ENCODE results near the gene CCDC85C. TPM values are rescaled to one million over a fixed set of nuclear protein-coding genes. Genes with fewer than 3 reads are reported as not detected.

The CCDC85C gene
- total and polyA plus RNA-seq, 8 donors = 10.5 to 28.6 (median 15.9) TPM

- H3K36me3 ChIP-seq = peaks cover 18 to 96% (median 92%) of the 10 kb centered on the region in 4 donors
- H3K4me1 ChIP-seq = no peaks in the 10 kb centered on the region
- intact Hi-C loops (cut with DNase I; ENCODE audit: low total_unique reads) = no loop called here
- no peaks in the 10 kb centered on the region for H3K27me3 ChIP-seq
- H3K27ac ChIP-seq = no peak overlapping the region
- 78 to 89% (median 85%) methylated on average over 5 of the region's 5 CpGs for WGBS, 5 donors
- no peak overlapping the region for H3K4me3 ChIP-seq
- H3K9me3 ChIP-seq = no peaks in the 10 kb centered on the region
- TF ChIP-seq POLR2AphosphoS5 (IDR thresholded peaks at IDR 0.05) = no peak
- no peak for TF ChIP-seq EP300 (IDR thresholded peaks at IDR 0.05)
- TF ChIP-seq CTCF (IDR thresholded peaks at IDR 0.05) = no peak
- no peak for TF ChIP-seq POLR2A (IDR thresholded peaks at IDR 0.05)
- no peak for DNase-seq
These were observed 144.4 kb downstream of the CCDC85C start for GRCh38 chr14:99459481-99460100.

- 61 to 95% (median 81%) methylated on average over 3 of the region's 3 CpGs for WGBS, 5 donors
- no peaks in the 10 kb centered on the region for H3K4me1 ChIP-seq
- H3K9me3 ChIP-seq = no peaks in the 10 kb centered on the region
- intact Hi-C loops (cut with DNase I; ENCODE audit: low total_unique reads) = no loop called here
- TF ChIP-seq CTCF (IDR thresholded peaks at IDR 0.05) = no peak
- no peak for TF ChIP-seq EP300 (IDR thresholded peaks at IDR 0.05)
- no peak for TF ChIP-seq POLR2AphosphoS5 (IDR thresholded peaks at IDR 0.05)
- no peak for TF ChIP-seq POLR2A (IDR thresholded peaks at IDR 0.05)
- no peak for DNase-seq
- peaks cover 14 to 96% (median 87%) of the 10 kb centered on the region in 4 donors for H3K36me3 ChIP-seq
- H3K27me3 ChIP-seq = no peaks in the 10 kb centered on the region
- H3K4me3 ChIP-seq = no peak overlapping the region
- H3K27ac ChIP-seq = no peak overlapping the region
These were observed 149.8 kb downstream of the CCDC85C start for GRCh38 chr14:99454246-99454645.

GRCh38 chr14:99452968-99453367 is 151.0 kb downstream of the CCDC85C start:
- H3K4me1 ChIP-seq = peaks cover 0 to 2% (median 0%) of the 10 kb centered on the region in 4 donors
- TF ChIP-seq CTCF (IDR thresholded peaks at IDR 0.05) = no peak
- TF ChIP-seq POLR2A (IDR thresholded peaks at IDR 0.05) = no peak
- TF ChIP-seq EP300 (IDR thresholded peaks at IDR 0.05) = no peak
- TF ChIP-seq POLR2AphosphoS5 (IDR thresholded peaks at IDR 0.05) = no peak
- peaks cover 14 to 98% (median 91%) of the 10 kb centered on the region in 4 donors for H3K36me3 ChIP-seq
- intact Hi-C loops (cut with DNase I; ENCODE audit: low total_unique reads) = no loop called here
- no peak overlapping the region for H3K27ac ChIP-seq
- WGBS, 5 donors = 74 to 87% (median 77%) methylated on average over 4 of the region's 4 CpGs
- no peaks in the 10 kb centered on the region for H3K9me3 ChIP-seq
- no peaks in the 10 kb centered on the region for H3K27me3 ChIP-seq
- H3K4me3 ChIP-seq = no peak overlapping the region
- no peak for DNase-seq

- peaks cover 0 to 8% (median 0%) of the 10 kb centered on the region in 4 donors for H3K4me1 ChIP-seq
- H3K36me3 ChIP-seq = peaks cover 26 to 98% (median 92%) of the 10 kb centered on the region in 4 donors
- 92 to 98% (median 96%) methylated on average over 5 of the region's 5 CpGs for WGBS, 5 donors
- intact Hi-C loops (cut with DNase I; ENCODE audit: low total_unique reads) = no loop called here
- TF ChIP-seq EP300 (IDR thresholded peaks at IDR 0.05) = no peak
- TF ChIP-seq CTCF (IDR thresholded peaks at IDR 0.05) = no peak
- no peak for TF ChIP-seq POLR2AphosphoS5 (IDR thresholded peaks at IDR 0.05)
- no peak for TF ChIP-seq POLR2A (IDR thresholded peaks at IDR 0.05)
- H3K27me3 ChIP-seq = no peaks in the 10 kb centered on the region
- H3K4me3 ChIP-seq = no peak overlapping the region
- H3K9me3 ChIP-seq = no peaks in the 10 kb centered on the region
- no peak overlapping the region for H3K27ac ChIP-seq
- no peak for DNase-seq
These were observed 152.8 kb downstream of the CCDC85C start for GRCh38 chr14:99451234-99451633.
